NCI-H2081 treated with DMSO at 0.1 percent for 48 hours (cell line): ENCODE measurements around the gene ALKBH4.
"Not testable (repeated sequence)": the region's sequence is repeated elsewhere in the genome, so short reads cannot be mapped to it uniquely, and the experiment has no call there.

ENCODE experiments used
- DNase-seq: peaks from one replicate; lab custom pipeline; 2025; lab: John Stamatoyannopoulos, UW

Gene ALKBH4, protein sequence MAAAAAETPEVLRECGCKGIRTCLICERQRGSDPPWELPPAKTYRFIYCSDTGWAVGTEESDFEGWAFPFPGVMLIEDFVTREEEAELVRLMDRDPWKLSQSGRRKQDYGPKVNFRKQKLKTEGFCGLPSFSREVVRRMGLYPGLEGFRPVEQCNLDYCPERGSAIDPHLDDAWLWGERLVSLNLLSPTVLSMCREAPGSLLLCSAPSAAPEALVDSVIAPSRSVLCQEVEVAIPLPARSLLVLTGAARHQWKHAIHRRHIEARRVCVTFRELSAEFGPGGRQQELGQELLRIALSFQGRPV

GRCh38 chr7:102464577-102465280 lies at the start of gene ALKBH4, which contains the start of gene LRWD1:
TSS of gene ALKBH4 (minus strand) at chr7:102464863. CDS start at chr7:102464836, 27 bp downstream.
TSS of gene LRWD1 (plus strand) at chr7:102464984. CDS start at chr7:102465081, 97 bp downstream.
- no peak for DNase-seq

- DNase-seq: not testable (repeated sequence)
These were observed 48.1 kb upstream of the ALKBH4 start for GRCh38 chr7:102512642-102513221.

DNA sequence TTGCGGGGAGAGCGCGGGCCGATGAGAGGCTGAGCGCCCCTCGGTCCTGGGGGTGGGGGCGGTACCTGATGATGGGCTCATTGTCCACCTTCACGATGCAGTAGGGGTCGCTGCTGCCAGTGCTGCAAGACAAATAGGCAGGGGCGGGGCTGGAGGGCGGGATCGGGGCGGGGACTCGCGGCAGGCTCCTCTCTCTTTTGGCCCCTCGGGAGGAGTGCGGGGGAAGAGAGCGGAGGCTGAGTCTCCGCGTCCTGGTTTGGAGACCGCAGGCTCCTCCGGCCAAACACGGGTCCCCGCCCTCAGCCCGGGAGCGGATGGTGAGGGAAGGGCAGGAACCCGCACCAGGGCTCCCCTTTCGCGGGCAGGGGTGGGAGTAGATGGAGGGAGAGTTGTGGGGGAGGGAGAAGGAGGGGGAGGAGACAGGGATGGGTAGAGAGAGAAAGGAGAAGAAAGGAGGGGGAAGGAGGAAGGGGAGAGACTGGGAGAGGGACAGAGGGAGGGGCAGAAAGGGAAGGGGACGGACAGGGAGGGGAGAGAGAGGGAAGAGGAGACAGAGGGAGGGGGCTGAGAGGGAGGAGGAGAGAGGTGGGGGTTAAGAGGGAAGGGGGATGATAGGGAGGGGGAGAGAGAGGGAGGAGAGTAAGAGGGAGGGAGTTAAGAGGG lies 47.3 kb upstream of the ALKBH4 start:
- not testable (repeated sequence) for DNase-seq

GRCh38 chr7:102510575-102510974 lies 45.9 kb upstream of the ALKBH4 start:
- DNase-seq: not testable (repeated sequence)

- not testable (repeated sequence) for DNase-seq
These were observed 42.9 kb upstream of the ALKBH4 start for GRCh38 chr7:102507410-102508088.

DNA sequence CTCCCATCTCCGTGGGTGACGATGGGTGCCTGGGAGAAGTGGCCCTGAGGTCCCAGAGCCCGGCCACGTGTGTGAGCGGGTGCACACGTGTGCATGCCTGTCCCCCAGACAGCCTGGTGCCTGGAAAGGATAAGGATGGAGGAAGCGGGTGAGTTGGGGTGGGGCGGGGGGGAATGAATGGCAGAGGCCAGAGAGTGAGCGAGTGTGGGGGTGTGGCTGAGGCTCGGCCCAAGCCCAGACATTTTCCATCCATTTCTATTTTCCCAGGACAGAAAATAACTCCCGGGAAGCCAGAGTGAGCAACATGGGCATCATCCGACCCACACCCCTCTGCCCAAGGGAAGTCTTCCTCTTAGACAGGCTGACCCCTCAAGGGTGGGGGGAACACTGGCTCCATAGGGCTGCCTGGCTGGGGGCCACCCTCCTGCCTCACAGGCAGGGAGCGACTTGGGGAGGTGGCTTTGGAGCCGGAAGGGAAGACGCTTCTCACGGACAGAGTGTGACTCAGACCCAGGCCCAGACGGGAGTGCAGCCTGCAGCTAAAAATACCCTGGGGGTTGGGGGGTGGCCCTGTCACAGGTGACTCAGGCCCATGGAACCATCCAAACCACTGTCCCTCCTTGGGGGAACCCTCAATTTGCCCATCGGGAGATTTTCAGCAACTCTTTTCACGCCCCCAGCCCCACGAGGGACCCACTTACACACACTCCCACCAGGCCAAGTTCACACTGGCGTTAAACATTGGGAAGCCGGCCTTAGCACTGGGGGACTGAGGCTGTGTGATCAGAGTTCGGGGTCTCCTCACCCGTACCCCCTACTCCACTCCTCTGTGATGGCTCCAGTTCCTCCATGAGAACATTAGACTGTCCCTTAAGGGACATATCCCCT lies 40.9 kb upstream of the ALKBH4 start:
- DNase-seq: not testable (repeated sequence)

DNA sequence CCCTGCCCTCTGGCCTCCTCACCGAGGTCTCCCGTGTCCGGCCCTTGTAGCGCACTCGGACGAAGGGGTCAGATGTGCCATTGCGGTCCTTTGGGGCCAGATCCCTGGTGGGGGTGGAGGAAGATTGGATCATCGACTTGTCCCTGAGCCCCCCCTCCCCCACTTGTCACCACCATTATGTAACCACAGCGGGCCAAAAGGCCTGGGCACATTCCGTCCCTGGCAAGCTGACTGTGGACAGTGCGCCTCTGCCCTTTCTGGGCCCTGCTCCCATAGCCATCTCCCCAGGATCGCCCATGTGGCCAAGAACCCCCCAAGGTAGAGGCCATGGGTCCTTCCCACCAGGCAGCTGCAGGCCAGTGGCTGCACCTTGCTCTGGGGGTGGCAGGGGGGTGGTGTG lies 38.5 kb upstream of the ALKBH4 start:
- DNase-seq: not testable (repeated sequence)

DNA sequence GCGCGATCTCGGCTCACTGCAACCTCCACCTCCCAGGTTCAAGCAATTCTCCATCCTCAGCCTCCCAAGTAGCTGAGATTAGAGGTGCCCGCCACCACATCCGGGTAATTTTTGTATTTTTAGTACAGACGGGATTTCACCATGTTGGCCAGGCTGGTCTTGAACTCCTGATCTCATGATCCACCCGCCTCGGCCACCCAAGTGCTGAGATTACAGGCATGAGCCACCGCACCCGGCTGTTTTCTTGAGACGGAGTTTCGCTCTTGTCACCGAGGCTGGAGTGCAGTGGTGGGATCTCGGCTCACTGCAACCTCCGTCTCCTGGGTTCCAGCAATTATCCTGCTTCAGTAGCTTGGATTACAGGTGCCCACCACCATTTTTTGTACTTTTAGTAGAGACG lies 33.7 kb upstream of the ALKBH4 start:
- DNase-seq: not testable (repeated sequence)

- DNase-seq: not testable (repeated sequence)
These were observed 32.6 kb upstream of the ALKBH4 start for GRCh38 chr7:102497308-102497707.

DNA sequence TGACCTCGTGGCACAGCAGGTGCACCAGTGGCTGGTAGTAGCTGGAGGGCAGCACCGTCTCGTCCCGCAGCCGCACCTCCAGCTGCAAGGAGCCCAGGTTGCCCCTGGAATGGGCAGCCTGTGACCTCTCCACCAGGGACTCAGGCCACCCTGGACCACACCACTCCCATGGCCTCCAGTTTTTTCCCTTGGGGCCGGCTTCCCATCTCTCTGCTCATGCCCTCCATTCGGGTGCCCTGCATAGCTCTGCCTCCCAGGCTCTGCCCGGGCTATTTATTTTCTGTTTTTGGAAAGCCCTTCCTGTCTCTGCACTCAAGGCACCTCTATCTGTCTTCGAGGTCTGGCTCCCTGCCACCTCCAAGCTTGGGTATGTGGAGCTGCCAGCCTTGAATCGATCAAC lies 32.2 kb upstream of the ALKBH4 start:
- DNase-seq: not testable (repeated sequence)

- not testable (repeated sequence) for DNase-seq
These were observed 29.9 kb upstream of the ALKBH4 start for GRCh38 chr7:102494473-102495149.

DNA sequence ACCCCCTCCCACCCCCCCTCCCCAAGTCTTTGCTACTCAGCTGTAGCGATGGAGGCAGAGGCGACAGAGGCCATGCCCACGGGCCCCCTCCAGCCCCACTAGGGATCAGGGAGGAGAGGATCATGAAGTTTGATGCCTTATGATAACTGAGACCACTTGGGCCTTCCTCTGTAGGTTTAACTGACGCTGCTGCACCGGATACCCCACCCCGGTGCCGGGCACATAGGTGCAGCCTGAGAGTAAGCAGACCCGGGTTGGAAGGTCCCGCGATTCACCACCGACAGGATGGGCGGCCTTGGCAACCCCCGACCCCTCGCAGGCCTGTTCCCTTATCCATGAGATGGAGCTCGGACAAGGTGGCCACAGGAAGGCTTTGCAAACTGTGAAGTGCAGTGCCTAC lies 29.4 kb upstream of the ALKBH4 start:
- DNase-seq: not testable (repeated sequence)

- DNase-seq: not testable (repeated sequence)
These were observed 28.7 kb upstream of the ALKBH4 start for GRCh38 chr7:102493220-102493935.

DNA sequence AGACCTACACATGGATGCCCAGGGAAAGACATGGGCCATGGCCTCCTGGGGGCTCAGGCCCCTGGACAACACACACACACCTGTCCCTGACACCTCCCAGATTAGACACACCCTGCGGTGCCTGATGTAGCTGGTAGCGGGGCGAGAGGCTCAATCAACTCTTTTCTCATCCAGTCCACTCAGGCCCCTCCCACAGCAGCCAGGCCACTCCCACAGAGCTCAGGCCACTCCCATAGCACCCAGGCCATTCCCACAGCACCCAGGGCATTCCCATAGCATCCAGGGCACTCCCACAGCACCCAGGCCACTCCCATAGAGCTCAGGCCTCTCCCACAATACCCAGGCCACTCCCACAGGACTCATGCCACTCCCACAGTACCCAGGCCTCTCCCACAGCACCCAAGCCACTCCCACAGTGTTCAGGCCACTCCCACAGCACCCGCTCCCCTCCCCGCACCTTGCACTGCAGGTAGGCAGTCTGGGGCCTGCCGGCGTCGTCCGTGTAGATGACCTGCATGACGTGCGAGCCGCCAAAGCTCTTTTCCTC lies 25.9 kb upstream of the ALKBH4 start:
- not testable (repeated sequence) for DNase-seq

DNA sequence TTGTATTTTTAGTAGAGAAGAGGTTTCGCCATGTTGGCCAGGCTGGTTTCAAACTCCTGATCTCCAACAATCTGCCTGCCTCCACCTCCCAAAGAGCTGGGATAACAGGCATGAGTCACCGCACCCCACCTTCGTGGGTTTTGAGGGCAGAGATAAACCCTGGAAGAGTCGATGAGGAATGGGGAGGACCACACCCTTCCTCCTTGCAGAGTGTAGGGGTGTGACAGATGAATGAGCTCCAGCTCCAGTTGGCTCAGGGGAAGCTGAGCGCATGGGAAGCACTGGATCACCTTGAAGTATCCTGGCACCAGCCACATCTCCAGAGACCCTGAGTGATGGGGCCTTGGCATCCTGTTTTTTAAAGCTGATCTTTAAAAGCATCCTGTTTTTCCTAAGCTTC lies 19.7 kb upstream of the ALKBH4 start:
- not testable (repeated sequence) for DNase-seq

- not testable (repeated sequence) for DNase-seq
These were observed 17.3 kb upstream of the ALKBH4 start for GRCh38 chr7:102481962-102482361.

GRCh38 chr7:102479982-102480637 lies 15.4 kb upstream of the ALKBH4 start:
- not testable (repeated sequence) for DNase-seq

GRCh38 chr7:102479209-102479584 lies 14.5 kb upstream of the ALKBH4 start:
- not testable (repeated sequence) for DNase-seq
